ENCODE data around the gene POLL.

DNA sequence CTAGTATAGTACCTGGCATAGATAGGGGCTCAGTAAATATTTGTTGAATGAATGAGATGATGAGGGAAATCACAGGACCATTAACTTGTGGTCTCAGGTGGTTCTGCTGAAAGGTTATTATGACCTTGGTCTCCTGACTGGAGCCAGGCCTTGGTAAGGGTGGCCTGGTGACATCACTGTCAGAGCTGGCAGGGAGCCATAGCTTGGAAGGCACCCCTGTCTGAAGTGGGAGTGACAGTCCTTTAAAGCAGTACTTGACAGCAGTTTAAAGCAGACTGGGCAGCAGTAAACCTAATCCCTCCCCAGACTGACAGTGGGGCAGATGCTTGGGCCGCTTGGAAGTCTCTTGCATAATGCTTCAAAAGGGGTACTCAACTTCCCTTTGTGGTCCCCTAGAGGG, 13.5 kb upstream of the POLL start:
- TF ChIP-seq, protein P1, sequence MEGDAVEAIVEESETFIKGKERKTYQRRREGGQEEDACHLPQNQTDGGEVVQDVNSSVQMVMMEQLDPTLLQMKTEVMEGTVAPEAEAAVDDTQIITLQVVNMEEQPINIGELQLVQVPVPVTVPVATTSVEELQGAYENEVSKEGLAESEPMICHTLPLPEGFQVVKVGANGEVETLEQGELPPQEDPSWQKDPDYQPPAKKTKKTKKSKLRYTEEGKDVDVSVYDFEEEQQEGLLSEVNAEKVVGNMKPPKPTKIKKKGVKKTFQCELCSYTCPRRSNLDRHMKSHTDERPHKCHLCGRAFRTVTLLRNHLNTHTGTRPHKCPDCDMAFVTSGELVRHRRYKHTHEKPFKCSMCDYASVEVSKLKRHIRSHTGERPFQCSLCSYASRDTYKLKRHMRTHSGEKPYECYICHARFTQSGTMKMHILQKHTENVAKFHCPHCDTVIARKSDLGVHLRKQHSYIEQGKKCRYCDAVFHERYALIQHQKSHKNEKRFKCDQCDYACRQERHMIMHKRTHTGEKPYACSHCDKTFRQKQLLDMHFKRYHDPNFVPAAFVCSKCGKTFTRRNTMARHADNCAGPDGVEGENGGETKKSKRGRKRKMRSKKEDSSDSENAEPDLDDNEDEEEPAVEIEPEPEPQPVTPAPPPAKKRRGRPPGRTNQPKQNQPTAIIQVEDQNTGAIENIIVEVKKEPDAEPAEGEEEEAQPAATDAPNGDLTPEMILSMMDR (IDR thresholded peaks at IDR 0.05; ENCODE audit: insufficient read depth, low read length): no peak
- TF ChIP-seq, protein P2, sequence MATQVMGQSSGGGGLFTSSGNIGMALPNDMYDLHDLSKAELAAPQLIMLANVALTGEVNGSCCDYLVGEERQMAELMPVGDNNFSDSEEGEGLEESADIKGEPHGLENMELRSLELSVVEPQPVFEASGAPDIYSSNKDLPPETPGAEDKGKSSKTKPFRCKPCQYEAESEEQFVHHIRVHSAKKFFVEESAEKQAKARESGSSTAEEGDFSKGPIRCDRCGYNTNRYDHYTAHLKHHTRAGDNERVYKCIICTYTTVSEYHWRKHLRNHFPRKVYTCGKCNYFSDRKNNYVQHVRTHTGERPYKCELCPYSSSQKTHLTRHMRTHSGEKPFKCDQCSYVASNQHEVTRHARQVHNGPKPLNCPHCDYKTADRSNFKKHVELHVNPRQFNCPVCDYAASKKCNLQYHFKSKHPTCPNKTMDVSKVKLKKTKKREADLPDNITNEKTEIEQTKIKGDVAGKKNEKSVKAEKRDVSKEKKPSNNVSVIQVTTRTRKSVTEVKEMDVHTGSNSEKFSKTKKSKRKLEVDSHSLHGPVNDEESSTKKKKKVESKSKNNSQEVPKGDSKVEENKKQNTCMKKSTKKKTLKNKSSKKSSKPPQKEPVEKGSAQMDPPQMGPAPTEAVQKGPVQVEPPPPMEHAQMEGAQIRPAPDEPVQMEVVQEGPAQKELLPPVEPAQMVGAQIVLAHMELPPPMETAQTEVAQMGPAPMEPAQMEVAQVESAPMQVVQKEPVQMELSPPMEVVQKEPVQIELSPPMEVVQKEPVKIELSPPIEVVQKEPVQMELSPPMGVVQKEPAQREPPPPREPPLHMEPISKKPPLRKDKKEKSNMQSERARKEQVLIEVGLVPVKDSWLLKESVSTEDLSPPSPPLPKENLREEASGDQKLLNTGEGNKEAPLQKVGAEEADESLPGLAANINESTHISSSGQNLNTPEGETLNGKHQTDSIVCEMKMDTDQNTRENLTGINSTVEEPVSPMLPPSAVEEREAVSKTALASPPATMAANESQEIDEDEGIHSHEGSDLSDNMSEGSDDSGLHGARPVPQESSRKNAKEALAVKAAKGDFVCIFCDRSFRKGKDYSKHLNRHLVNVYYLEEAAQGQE (IDR thresholded peaks at IDR 0.05; ENCODE audit: insufficient replicate concordance, low read depth): no peak
